Measurements from ENCODE around the gene TMEM109. TPM values are rescaled to one million over a fixed set of nuclear protein-coding genes. Genes with fewer than 3 reads are reported as not detected.

Gene TMEM109
- total RNA-seq, 1 donor from 2014 or later, result 97.0 TPM

DNA sequence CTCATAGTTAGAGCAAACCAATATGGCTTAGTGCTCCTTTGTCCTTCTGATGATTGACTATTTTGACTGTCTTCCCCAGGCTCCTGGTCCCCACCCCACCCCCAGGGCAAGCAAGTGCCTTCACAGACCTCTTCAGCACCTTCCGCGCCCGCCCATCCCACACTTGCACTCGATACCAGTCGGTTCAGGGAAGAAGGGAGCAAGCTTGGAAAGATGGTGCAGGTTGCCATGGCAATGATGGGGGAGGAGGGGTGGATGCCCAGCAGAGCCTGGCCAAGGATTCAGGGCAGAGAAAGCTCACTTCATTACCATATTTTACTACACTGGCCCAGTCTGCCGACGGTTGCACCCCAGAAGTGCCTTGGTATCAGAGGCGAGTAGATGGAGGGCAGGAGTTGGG is 12.5 kb downstream of the TMEM109 start:
- no peaks in the 10 kb centered on the region for H3K9me3 Mint-ChIP-seq (ENCODE audit: low read depth)
- no peaks in the 10 kb centered on the region for H3K27me3 Mint-ChIP-seq (ENCODE audit: low read depth)
- no peak overlapping the region for H3K27ac Mint-ChIP-seq (ENCODE audit: unreplicated experiment)
- no peak overlapping the region for H3K4me3 Mint-ChIP-seq (ENCODE audit: unreplicated experiment)
- peaks cover 12% of the 10 kb centered on the region for H3K4me1 Mint-ChIP-seq (ENCODE audit: low read depth)
- TF ChIP-seq, protein P1, sequence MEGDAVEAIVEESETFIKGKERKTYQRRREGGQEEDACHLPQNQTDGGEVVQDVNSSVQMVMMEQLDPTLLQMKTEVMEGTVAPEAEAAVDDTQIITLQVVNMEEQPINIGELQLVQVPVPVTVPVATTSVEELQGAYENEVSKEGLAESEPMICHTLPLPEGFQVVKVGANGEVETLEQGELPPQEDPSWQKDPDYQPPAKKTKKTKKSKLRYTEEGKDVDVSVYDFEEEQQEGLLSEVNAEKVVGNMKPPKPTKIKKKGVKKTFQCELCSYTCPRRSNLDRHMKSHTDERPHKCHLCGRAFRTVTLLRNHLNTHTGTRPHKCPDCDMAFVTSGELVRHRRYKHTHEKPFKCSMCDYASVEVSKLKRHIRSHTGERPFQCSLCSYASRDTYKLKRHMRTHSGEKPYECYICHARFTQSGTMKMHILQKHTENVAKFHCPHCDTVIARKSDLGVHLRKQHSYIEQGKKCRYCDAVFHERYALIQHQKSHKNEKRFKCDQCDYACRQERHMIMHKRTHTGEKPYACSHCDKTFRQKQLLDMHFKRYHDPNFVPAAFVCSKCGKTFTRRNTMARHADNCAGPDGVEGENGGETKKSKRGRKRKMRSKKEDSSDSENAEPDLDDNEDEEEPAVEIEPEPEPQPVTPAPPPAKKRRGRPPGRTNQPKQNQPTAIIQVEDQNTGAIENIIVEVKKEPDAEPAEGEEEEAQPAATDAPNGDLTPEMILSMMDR (IDR thresholded peaks at IDR 0.05), result no peak
- DNase-seq (ENCODE audit: low spot score), result peak; percentile 76
- H3K36me3 Mint-ChIP-seq (ENCODE audit: low read depth), result peaks cover 12% of the 10 kb centered on the region

DNA sequence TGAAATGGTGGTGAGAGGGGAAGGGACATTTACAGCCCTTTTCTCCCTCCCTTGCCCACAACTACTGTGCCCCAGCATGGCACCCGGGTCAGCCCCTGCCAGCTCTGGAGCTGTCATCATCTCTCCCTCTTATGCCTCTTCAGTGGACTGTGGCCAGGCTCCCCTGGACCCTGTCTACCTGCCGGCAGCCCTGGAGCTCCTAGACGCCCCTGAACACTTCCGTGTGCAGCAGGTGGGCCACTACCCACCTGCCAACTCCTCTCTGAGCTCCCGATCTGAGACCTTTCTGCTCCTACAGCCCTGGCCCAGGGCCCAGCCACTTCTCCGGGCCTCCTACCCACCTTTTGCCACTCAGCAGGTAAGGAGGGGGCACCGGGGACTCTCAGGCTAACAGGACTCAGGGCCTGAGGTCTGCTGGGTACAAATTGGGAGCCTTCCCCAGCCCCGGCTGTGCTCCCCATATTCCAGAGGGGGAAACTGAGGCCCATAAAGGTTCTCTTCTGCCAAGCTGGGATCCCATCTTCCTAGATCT is 13.2 kb downstream of the TMEM109 start:
- H3K4me3 Mint-ChIP-seq (ENCODE audit: unreplicated experiment), result no peak overlapping the region
- TF ChIP-seq, protein P1 (IDR thresholded peaks at IDR 0.05), result no peak
- H3K27me3 Mint-ChIP-seq (ENCODE audit: low read depth), result no peaks in the 10 kb centered on the region
- peak; percentile 85 for DNase-seq (ENCODE audit: low spot score)
- H3K27ac Mint-ChIP-seq (ENCODE audit: unreplicated experiment), result no peak overlapping the region
- peaks cover 10% of the 10 kb centered on the region for H3K36me3 Mint-ChIP-seq (ENCODE audit: low read depth)
- no peaks in the 10 kb centered on the region for H3K9me3 Mint-ChIP-seq (ENCODE audit: low read depth)
- peaks cover 12% of the 10 kb centered on the region for H3K4me1 Mint-ChIP-seq (ENCODE audit: low read depth)

DNA sequence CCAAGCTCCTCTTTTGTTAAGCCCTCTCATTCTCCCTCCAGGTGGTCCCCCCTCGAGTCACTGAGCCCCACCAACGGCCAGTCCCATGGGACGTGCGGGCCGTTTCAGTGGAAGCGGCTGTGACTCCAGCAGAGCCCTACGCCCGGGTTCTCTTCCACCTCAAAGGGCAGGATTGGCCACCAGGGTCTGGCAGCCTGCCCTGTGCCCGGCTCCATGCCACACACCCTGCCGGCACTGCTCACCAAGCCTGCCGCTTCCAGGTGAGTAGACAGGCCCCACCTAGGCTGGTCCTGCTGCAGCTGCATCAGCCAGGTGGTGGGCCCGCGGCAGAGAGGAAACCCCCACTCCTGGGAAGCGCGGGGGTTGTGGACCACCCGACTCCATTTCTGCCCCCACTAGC is 13.6 kb downstream of the TMEM109 start:
- no peaks in the 10 kb centered on the region for H3K9me3 Mint-ChIP-seq (ENCODE audit: low read depth)

GRCh38 chr11:60928563-60929001 is 14.6 kb downstream of the TMEM109 start:
- Mint-ChIP-seq H3K4me1 (ENCODE audit: low read depth) (peaks cover 12% of the 10 kb centered on the region), H3K9me3 (ENCODE audit: low read depth) (no peaks in the 10 kb centered on the region), H3K27ac (ENCODE audit: unreplicated experiment) (no peak overlapping the region), H3K4me3 (ENCODE audit: unreplicated experiment) (no peak overlapping the region), H3K36me3 (ENCODE audit: low read depth) (peaks cover 6% of the 10 kb centered on the region), H3K27me3 (ENCODE audit: low read depth) (no peaks in the 10 kb centered on the region)
- DNase-seq (ENCODE audit: low spot score), result peak; percentile 87
- TF ChIP-seq, protein P1 (IDR thresholded peaks at IDR 0.05), result no peak

More for the DNA sequence above, 13.6 kb downstream of the TMEM109 start:
- Mint-ChIP-seq H3K4me1 (ENCODE audit: low read depth) (peaks cover 12% of the 10 kb centered on the region), H3K4me3 (ENCODE audit: unreplicated experiment) (no peak overlapping the region), H3K27me3 (ENCODE audit: low read depth) (no peaks in the 10 kb centered on the region), H3K27ac (ENCODE audit: unreplicated experiment) (no peak overlapping the region), H3K36me3 (ENCODE audit: low read depth) (peaks cover 6% of the 10 kb centered on the region)
- DNase-seq (ENCODE audit: low spot score), result peak; percentile 77
- TF ChIP-seq, protein P1 (IDR thresholded peaks at IDR 0.05), result no peak

DNA sequence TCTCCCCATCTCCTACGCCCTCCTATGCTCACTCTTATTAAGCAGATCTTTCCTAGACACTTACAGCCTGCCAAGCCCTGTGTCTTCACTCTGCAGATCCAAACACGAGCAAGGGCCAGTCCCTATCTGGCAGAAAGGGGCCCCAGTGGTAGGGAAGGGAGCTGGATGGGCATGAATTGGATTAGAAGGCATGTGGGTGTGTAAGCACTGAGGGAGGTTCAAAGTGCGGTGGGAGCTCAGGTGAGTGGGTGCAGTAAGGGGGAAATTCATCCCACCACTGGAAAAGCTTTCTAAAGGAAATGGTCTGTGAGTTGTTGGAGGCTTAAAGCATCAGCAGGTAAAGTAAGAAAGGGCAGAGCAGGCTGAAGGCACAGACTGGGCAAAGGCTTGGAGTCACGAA is 15.8 kb downstream of the TMEM109 start:
- no peak for DNase-seq (ENCODE audit: low spot score)
- H3K4me1 Mint-ChIP-seq (ENCODE audit: low read depth), result peaks cover 9% of the 10 kb centered on the region
- H3K4me3 Mint-ChIP-seq (ENCODE audit: unreplicated experiment), result no peak overlapping the region
- no peaks in the 10 kb centered on the region for H3K9me3 Mint-ChIP-seq (ENCODE audit: low read depth)
- TF ChIP-seq, protein P1 (IDR thresholded peaks at IDR 0.05), result no peak
- H3K27me3 Mint-ChIP-seq (ENCODE audit: low read depth), result no peaks in the 10 kb centered on the region
- H3K27ac Mint-ChIP-seq (ENCODE audit: unreplicated experiment), result no peak overlapping the region
- peaks cover 10% of the 10 kb centered on the region for H3K36me3 Mint-ChIP-seq (ENCODE audit: low read depth)
